HepG2 (cell line): Measurements from ENCODE around the gene BCAS1. TPM values are rescaled to one million over a fixed set of nuclear protein-coding genes. Genes with fewer than 3 reads are reported as not detected.

Experiments
- ATAC-seq: fragments of 200-7000 bp; cut with Tn5 transposase; 3 replicates; pipeline ENCODE4 v1.9.1; 2020; ENCODE audit warnings: mild to moderate bottlenecking, moderate library complexity
- BruUV-seq: library from RNA; stranded (reverse); fragments of 400-500 nt; replicated peaks from 2 replicates; lab custom pipeline; 2021; lab: Mats Ljungman, UMichigan
- CTCF ChIA-PET: fragments of 300-600 bp; formaldehyde crosslinking; extraction: SDS; loops from one replicate; lab custom pipeline; 2021; ENCODE audit warnings: low total read pairs, inconsistent platforms, low intra/inter-chr PET ratio; lab: Yijun Ruan, JAX
- POLR2A ChIA-PET: fragments of 350-600 bp; sonication (Branson Sonifier 250); formaldehyde crosslinking; loops from one replicate; lab custom pipeline; 2020; ENCODE audit warnings: antibody characterized with exemption, inconsistent platforms; lab: Yijun Ruan, JAX
- DNase-seq: peaks from one replicate; pipeline ENCODE4 v3.0.0-alpha.2; 2015; ENCODE audit warnings: low spot score
- FAIRE-seq: peaks from 3 replicates; lab custom pipeline; 2011; peaks lifted over from hg19 to GRCh38; lab: Jason Lieb, UNC
- H2AFZ ChIP-seq: one replicate; pipeline ENCODE4 v1.6.1; 2011; ENCODE audit warnings: low read length, inconsistent platforms
- H3K27ac ChIP-seq: fragments of 300-600 bp; 3 replicates; pipeline ENCODE4 v1.8.0; 2011; ENCODE audit warnings: mixed run types, mild to moderate bottlenecking, mixed read lengths, low read length, inconsistent platforms; ENCODE audit not compliant: insufficient read depth; ENCODE audit errors: extremely low read length
- H3K27me3 ChIP-seq, 2 experiments: fragments of 200-600 bp in 1 of 2; 2 replicates in 1 of 2; 3 replicates in 1 of 2; pipeline versions ENCODE4 v1.6.0 to v1.8.0; 2011; ENCODE audit warnings: low read length in 2 of 2, mild to moderate bottlenecking in 2 of 2, moderate library complexity in 2 of 2, inconsistent platforms in 1 of 2; ENCODE audit not compliant: insufficient read depth in 2 of 2, control insufficient read depth in 1 of 2
- H3K36me3 ChIP-seq, 2 experiments: fragments of 200-600 bp in 1 of 2; replicated peaks in 1 of 2; 2 replicates in 1 of 2; 3 replicates in 1 of 2; pipeline versions ENCODE4 v1.5.1 to v1.8.0; 2011; ENCODE audit warnings: low read length in 2 of 2, inconsistent platforms in 1 of 2; ENCODE audit not compliant: insufficient read depth in 2 of 2, control insufficient read depth in 1 of 2
- H3K4me1 ChIP-seq: 2 replicates; pipeline ENCODE4 v1.5.1; 2012; ENCODE audit warnings: low read length, inconsistent platforms; ENCODE audit not compliant: insufficient read depth
- H3K4me2 ChIP-seq: 2 replicates; pipeline ENCODE4 v1.6.0; 2011; ENCODE audit warnings: low read depth, low read length, inconsistent platforms
- H3K4me3 ChIP-seq, 3 experiments: fragments of 200-600 bp in 1 of 3; sonication (generic), shearing (Covaris generic) in 1 of 3; replicated peaks in 1 of 3; 2 replicates each; pipeline ENCODE4 v1.5.1; 2011 to 2016; ENCODE audit warnings: low read length in 3 of 3, inconsistent platforms in 2 of 3, low read depth in 2 of 3, mild to moderate bottlenecking in 2 of 3, control low read depth in 1 of 3, mixed read lengths in 1 of 3; ENCODE audit not compliant: insufficient read depth in 1 of 3
- H3K79me2 ChIP-seq: one replicate; pipeline ENCODE4 v1.6.1; 2011; ENCODE audit warnings: low read length, inconsistent platforms; ENCODE audit not compliant: insufficient read depth
- H3K9ac ChIP-seq: 2 replicates; pipeline ENCODE4 v1.6.0; 2011; ENCODE audit warnings: mild to moderate bottlenecking, low read depth, low read length, inconsistent platforms; ENCODE audit not compliant: insufficient read depth
- H3K9me3 ChIP-seq: 2 replicates; pipeline ENCODE4 v1.5.1; 2012; ENCODE audit warnings: mild to moderate bottlenecking, low read length
- H4K20me1 ChIP-seq: 2 replicates; pipeline ENCODE4 v1.6.0; 2011; ENCODE audit warnings: inconsistent platforms, mild to moderate bottlenecking, low read length, moderate library complexity; ENCODE audit not compliant: insufficient read depth
- ASH2L ChIP-seq: fragments of 300-600, 200-600 bp; sonication (generic); IDR thresholded peaks from 2 replicates; pipeline ENCODE4 v1.7.0; 2017; ENCODE audit warnings: low read depth, mild to moderate bottlenecking, moderate library complexity, mixed read lengths, low read length; ENCODE audit not compliant: insufficient read length
- CEBPZ ChIP-seq: IDR thresholded peaks from 2 replicates; pipeline ENCODE4 v1.6.1; 2012; ENCODE audit warnings: low read length, improper control_type of control experiment
- FLYWCH1 ChIP-seq: sonication (generic); formaldehyde crosslinking; IDR thresholded peaks from 2 replicates; pipeline ENCODE4 v1.8.1; 2023; ENCODE audit warnings: mild to moderate bottlenecking, missing genetic modification reagents
- HIVEP1 ChIP-seq: sonication (generic); formaldehyde crosslinking; IDR thresholded peaks from 2 replicates; pipeline ENCODE4 v1.4.0; 2020; ENCODE audit warnings: mild to moderate bottlenecking, missing genetic modification reagents
- NFATC3 ChIP-seq: sonication (generic); formaldehyde crosslinking; IDR thresholded peaks from 2 replicates; pipeline ENCODE4 v1.5.1; 2020; ENCODE audit warnings: mild to moderate bottlenecking, missing genetic modification reagents
- RNF219 ChIP-seq: sonication (generic); formaldehyde crosslinking; IDR thresholded peaks from 2 replicates; pipeline ENCODE4 v1.5.0; 2020; ENCODE audit warnings: mild to moderate bottlenecking, missing genetic modification reagents
- ZFP41 ChIP-seq: sonication (generic); formaldehyde crosslinking; IDR thresholded peaks from 2 replicates; pipeline ENCODE4 v1.4.0; 2020; ENCODE audit warnings: mild to moderate bottlenecking, missing genetic modification reagents, borderline replicate concordance
- ZNF18 ChIP-seq: sonication (generic); formaldehyde crosslinking; IDR thresholded peaks from 2 replicates; pipeline ENCODE4 v1.8.0; 2022; ENCODE audit warnings: mild to moderate bottlenecking, missing genetic modification reagents; ENCODE audit not compliant: insufficient replicate concordance
- ZNF605 ChIP-seq: sonication (generic); formaldehyde crosslinking; IDR thresholded peaks from 2 replicates; pipeline ENCODE4 v1.8.0; 2022; ENCODE audit warnings: mild to moderate bottlenecking, missing genetic modification reagents
- ZNF746 ChIP-seq: sonication (generic); formaldehyde crosslinking; IDR thresholded peaks from 2 replicates; pipeline ENCODE4 v1.8.0; 2022; ENCODE audit warnings: mild to moderate bottlenecking, missing genetic modification reagents
- ZNF75D ChIP-seq: sonication (generic); formaldehyde crosslinking; IDR thresholded peaks from 2 replicates; pipeline ENCODE4 v1.8.1; 2023; ENCODE audit warnings: missing genetic modification reagents, mild to moderate bottlenecking, borderline replicate concordance
- WGBS: methylation state at CpG from one replicate; pipeline ENCODE4 v1.1.6; 2017; ENCODE audit warnings: low lambda C conversion rate; 5-methylcytosine and 5-hydroxymethylcytosine counted together
- in situ Hi-C: cut with HindIII; loops from 2 replicates; pipeline ENCODE4 v1.10.0; 2017; ENCODE audit warnings: low pct_unique_long_range_greater_than_20kb; ENCODE audit not compliant: extremely low pct_ligation_motif_present
- intact Hi-C: fragments of 100-400 bp; cut with micrococcal nuclease; formaldehyde crosslinking; loops from one replicate; pipeline ENCODE4 v1.10.0; 2022; ENCODE audit not compliant: unreplicated experiment
- polyA plus RNA-seq, 8 experiments: library from polyadenylated mRNA; depleted of rRNA in 3 of 8; stranded (reverse) in 7 of 8; unstranded in 1 of 8; fragments of >200 nt; fragmentation: Illumina TruSeq in 4 of 8; extraction: Trizol in 4 of 8; gene quantifications; 2 replicates each; pipeline versions ENCODE4 v1.2.1 to v1.2.3, GENCODE V29; 2011 to 2016; ENCODE audit warnings: low read depth in 4 of 8, missing spikeins in 1 of 8, mixed read lengths in 1 of 8; ENCODE audit not compliant: insufficient read depth in 1 of 8
- total RNA-seq, 5 experiments: library from RNA; depleted of rRNA; stranded (reverse); fragments of >200 nt; fragmentation: Illumina TruSeq; extraction: Trizol; gene quantifications; 2 replicates each; pipeline ENCODE4 v1.2.3, GENCODE V29; 2016; ENCODE audit warnings: low read depth in 1 of 5
- TF ChIP-seq, protein P1 (sequence below): sonication (generic); formaldehyde crosslinking; IDR thresholded peaks from 2 replicates; pipeline ENCODE4 v1.9.0; 2022; ENCODE audit warnings: low read depth, missing genetic modification reagents

BCAS1 gene
- total and polyA plus RNA-seq, 2 of the 13 experiments (the other 11 are each of a cell fraction or from before 2014, with no cell fraction given): 0.55 to 0.91 TPM

GRCh38 chr20:54048891-54049545, 21.4 kb downstream of the BCAS1 start (continued):
- TF ChIP-seq RNF219 (CRISPR knock-in tag) (no peak), CEBPZ (no peak), ZNF75D (no peak)
- TF ChIP-seq, all 625 proteins: peak for 0

DNA sequence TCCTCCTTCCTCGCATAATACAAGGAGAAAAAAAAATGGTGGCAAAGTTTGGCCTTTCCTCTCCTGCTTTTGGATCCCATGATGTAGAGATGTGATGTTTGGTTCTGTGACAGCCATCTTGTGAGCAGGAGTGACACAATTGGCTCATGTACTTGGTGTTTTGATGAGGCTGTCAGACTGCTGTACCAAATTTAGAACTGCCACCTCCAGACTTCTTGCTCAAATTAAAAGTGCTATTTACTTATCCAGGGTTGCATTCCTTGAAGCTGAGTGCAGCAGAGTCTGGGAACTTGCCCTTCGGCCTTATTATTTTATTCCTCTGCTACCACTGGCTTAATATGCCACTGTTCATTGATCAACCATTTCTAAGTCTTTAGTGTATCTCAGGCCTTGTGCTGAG, 21.9 kb downstream of the BCAS1 start:
- Histone ChIP-seq H3K4me2 (no peak overlapping the region), H3K36me3 (no peaks in the 10 kb centered on the region), H3K79me2 (no peaks in the 10 kb centered on the region), H4K20me1 (no peaks in the 10 kb centered on the region), H3K27me3 (no peaks in the 10 kb centered on the region), H3K9me3 (no peaks in the 10 kb centered on the region), H3K4me1 (no peaks in the 10 kb centered on the region), H3K4me3 (no peak overlapping the region), H2AFZ (no peak overlapping the region), H3K9ac (no peak overlapping the region), H3K27ac (no peak overlapping the region)
- intact Hi-C loops (no loop called here), in situ Hi-C loops (no loop called here)
- ChIA-PET POLR2A (no interaction called here), CTCF (interaction anchor here (0.6 kb wide), 1 partner anchor 1380 kb away, joined by 3 read pairs; no protein-coding TSS in a partner anchor)
- no peak for FAIRE-seq
- no peak for DNase-seq
- BruUV-seq: no TSS peak
- 74% methylated on average over 2 of the region's 2 CpGs for WGBS
- ATAC-seq: no peak
- TF ChIP-seq, protein P1, sequence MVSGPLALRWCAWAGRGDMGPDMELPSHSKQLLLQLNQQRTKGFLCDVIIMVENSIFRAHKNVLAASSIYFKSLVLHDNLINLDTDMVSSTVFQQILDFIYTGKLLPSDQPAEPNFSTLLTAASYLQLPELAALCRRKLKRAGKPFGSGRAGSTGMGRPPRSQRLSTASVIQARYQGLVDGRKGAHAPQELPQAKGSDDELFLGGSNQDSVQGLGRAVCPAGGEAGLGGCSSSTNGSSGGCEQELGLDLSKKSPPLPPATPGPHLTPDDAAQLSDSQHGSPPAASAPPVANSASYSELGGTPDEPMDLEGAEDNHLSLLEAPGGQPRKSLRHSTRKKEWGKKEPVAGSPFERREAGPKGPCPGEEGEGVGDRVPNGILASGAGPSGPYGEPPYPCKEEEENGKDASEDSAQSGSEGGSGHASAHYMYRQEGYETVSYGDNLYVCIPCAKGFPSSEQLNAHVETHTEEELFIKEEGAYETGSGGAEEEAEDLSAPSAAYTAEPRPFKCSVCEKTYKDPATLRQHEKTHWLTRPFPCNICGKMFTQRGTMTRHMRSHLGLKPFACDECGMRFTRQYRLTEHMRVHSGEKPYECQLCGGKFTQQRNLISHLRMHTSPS (CRISPR knock-in tag): no peak
- TF ChIP-seq HIVEP1 (CRISPR knock-in tag) (no peak), ZFP41 (CRISPR knock-in tag) (no peak), ASH2L (no peak), ZNF18 (CRISPR knock-in tag) (no peak), NFATC3 (no peak), ZNF605 (CRISPR knock-in tag) (no peak), ZNF746 (CRISPR knock-in tag) (no peak), FLYWCH1 (CRISPR knock-in tag) (no peak)
